Measurements from ENCODE around the gene NUP160. TPM values are rescaled to one million over a fixed set of nuclear protein-coding genes. Genes with fewer than 3 reads are reported as not detected.
"Not testable (repeated sequence)": the region's sequence is repeated elsewhere in the genome, so short reads cannot be mapped to it uniquely, and the experiment has no call there.

The NUP160 gene
- total RNA-seq, 5 donors from 2014 or later (not counting 1 experiment from before 2014, with no cell fraction given): 47.1 to 65.6 (median 52.5) TPM

DNA sequence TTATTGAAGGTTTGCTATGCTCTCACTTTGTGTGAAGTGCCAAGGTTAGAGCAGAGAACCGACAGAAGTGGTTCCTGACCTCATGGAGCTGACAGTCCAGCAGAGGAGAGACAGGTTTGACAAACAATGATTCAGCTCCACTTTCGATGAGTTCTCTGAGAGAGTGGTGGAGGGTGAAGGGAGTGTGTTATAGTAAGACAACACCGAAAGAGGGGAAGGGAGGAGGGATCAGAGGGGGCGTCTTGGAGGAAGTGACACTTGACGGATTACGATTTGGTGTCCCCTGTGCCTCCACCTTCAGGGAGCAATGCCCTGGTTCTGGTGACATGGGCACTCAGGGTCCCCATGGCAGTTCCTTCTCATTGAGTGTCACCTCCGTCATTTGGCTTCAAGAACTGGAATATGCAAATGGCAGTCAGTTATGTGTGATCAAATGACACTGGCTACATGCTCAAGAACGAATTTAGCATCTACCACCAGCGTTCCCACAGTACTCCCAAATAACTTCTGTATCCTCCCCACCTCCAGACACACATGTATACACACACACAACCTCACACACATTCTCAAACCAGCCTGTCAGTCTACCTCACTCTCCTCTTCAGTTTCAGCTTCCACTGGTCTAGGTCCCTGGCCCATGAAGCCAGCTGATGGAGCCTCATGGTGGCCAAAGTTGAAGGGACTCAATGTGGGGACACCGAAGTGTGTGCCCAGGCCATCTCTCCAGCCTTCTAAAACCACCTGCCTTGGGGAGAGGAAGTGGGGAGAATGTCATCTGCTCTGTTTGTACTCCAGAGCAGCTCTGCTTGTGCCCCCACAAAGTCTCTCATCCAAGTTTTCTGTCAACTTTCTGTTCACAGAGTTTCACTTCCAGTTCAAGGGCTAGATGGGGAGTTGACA is 31.4 kb upstream of the NUP160 start:
- Histone ChIP-seq H3K4me3 (ENCODE audit: control insufficient read depth in 1 of 2, extremely low read depth in 1 of 2, low read length in 1 of 2) (no peak overlapping the region), H3K9me3 (no peaks in the 10 kb centered on the region), H3K4me1 (ENCODE audit: control insufficient read depth in 1 of 2, extremely low read depth in 1 of 2, insufficient read depth in 2 of 2, low read length in 2 of 2) (peaks cover 0 to 2% of the 10 kb centered on the region in 2 experiments), H3K27ac (ENCODE audit: low read length) (no peak overlapping the region), H3K36me3 (ENCODE audit: control insufficient read depth in 2 of 2, extremely low read depth in 1 of 2, insufficient read depth in 1 of 2, low read length in 1 of 2) (no peaks in the 10 kb centered on the region), H3K27me3 (replicated peaks in 1 of 2; ENCODE audit: control insufficient read depth in 2 of 2, extremely low read depth in 1 of 2, insufficient read depth in 2 of 2, low read length in 1 of 2) (no peaks in the 10 kb centered on the region)
- Mint-ChIP-seq H3K27ac (no peak overlapping the region), H3K4me1 (peaks cover 5 to 20% (median 8%) of the 10 kb centered on the region in 3 donors), H3K9me3 (peaks cover 0 to 16% (median 3%) of the 10 kb centered on the region in 3 donors), H3K36me3 (peaks cover 4% of the 10 kb centered on the region), H3K27me3 (no peaks in the 10 kb centered on the region), H3K4me3 (no peak overlapping the region)
- ATAC-seq (replicated peaks in 1 of 4) (no peak), DNase-seq (no peak)
- ChIA-PET POLR2A (no interaction called here), CTCF (no interaction called here)
- WGBS (ENCODE audit: insufficient coverage): 80% methylated on average over 8 of the region's 10 CpGs

DNA sequence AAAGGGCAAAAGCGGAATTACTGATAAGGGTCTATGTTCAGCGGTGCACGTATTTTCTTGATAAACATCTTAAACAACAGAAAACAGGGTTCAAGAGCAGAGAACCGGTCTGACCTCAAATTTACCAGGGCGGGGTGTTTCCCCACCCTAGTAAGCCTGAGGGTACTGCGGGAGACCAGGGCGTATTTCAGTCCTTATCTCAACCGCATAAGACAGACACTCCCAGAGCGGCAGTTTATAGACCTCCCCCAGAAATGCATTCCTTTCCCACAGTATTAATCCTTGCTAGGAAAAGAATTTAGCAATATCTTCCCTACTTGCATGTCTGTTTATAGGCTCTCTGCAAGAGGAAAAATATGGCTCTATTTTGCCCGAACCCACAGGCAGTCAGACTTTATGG is 27.7 kb upstream of the NUP160 start:
- H3K36me3 ChIP-seq (ENCODE audit: control insufficient read depth in 2 of 2, extremely low read depth in 1 of 2, insufficient read depth in 1 of 2, low read length in 1 of 2); H3K36me3 Mint-ChIP-seq; DNase-seq; H3K4me3 Mint-ChIP-seq; H3K9me3 ChIP-seq; POLR2A ChIA-PET; H3K27ac ChIP-seq (ENCODE audit: low read length); H3K27ac Mint-ChIP-seq; H3K4me1 ChIP-seq (ENCODE audit: control insufficient read depth in 1 of 2, extremely low read depth in 1 of 2, insufficient read depth in 2 of 2, low read length in 2 of 2); H3K27me3 Mint-ChIP-seq; H3K27me3 ChIP-seq (replicated peaks in 1 of 2; ENCODE audit: control insufficient read depth in 2 of 2, extremely low read depth in 1 of 2, insufficient read depth in 2 of 2, low read length in 1 of 2); H3K4me3 ChIP-seq (ENCODE audit: control insufficient read depth in 1 of 2, extremely low read depth in 1 of 2, low read length in 1 of 2); ATAC-seq (replicated peaks in 1 of 4); CTCF ChIA-PET: not testable (repeated sequence)
- Mint-ChIP-seq H3K9me3 (peaks cover 3 to 19% (median 3%) of the 10 kb centered on the region in 3 donors), H3K4me1 (peaks cover 0 to 11% (median 9%) of the 10 kb centered on the region in 3 donors)
- WGBS (ENCODE audit: insufficient coverage): 92% methylated on average over 5 of the region's 10 CpGs

DNA sequence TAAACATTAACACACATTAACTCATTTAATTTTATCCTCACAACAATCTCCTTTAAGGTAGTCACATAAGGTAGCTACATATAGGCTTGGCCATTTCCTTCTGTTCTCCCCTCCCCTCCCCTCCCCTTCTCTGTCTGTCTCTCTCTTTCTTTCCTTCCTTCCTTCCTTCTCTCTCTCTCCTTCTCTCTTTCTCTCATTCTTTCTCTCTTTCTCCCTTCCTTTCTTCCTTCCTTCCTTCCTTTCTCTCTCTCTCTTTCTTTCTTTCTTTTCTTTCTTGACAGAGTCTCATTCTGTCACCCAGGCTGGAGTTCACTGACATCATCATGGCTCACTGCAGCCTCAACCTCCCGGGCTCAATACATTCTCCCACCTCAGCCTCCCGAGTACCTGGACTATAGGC is 22.3 kb upstream of the NUP160 start:
- no peaks in the 10 kb centered on the region for H3K36me3 ChIP-seq (ENCODE audit: control insufficient read depth in 2 of 2, extremely low read depth in 1 of 2, insufficient read depth in 1 of 2, low read length in 1 of 2)
- ChIA-PET POLR2A (no interaction called here), CTCF (no interaction called here)
- no peak for DNase-seq
- no peaks in the 10 kb centered on the region for H3K27me3 Mint-ChIP-seq
- H3K27ac ChIP-seq (ENCODE audit: low read length): no peak overlapping the region
- H3K9me3 Mint-ChIP-seq: peaks cover 0 to 5% (median 3%) of the 10 kb centered on the region in 3 donors
- no peaks in the 10 kb centered on the region for H3K9me3 ChIP-seq
- H3K27ac Mint-ChIP-seq: peak overlapping the region in 1 of 2 donors; percentile 48
- 100% methylated on average over 1 of the region's 2 CpGs for WGBS (ENCODE audit: insufficient coverage)
- no peaks in the 10 kb centered on the region for H3K27me3 ChIP-seq (replicated peaks in 1 of 2; ENCODE audit: control insufficient read depth in 2 of 2, extremely low read depth in 1 of 2, insufficient read depth in 2 of 2, low read length in 1 of 2)
- no peak overlapping the region for H3K4me3 ChIP-seq (ENCODE audit: control insufficient read depth in 1 of 2, extremely low read depth in 1 of 2, low read length in 1 of 2)
- peaks cover under 1 to 9% (median 8%) of the 10 kb centered on the region in 3 donors for H3K4me1 Mint-ChIP-seq
- ATAC-seq (replicated peaks in 1 of 4): no peak
- H3K36me3 Mint-ChIP-seq: peaks cover 3% of the 10 kb centered on the region
- no peaks in the 10 kb centered on the region for H3K4me1 ChIP-seq (ENCODE audit: control insufficient read depth in 1 of 2, extremely low read depth in 1 of 2, insufficient read depth in 2 of 2, low read length in 2 of 2)
- no peak overlapping the region for H3K4me3 Mint-ChIP-seq

DNA sequence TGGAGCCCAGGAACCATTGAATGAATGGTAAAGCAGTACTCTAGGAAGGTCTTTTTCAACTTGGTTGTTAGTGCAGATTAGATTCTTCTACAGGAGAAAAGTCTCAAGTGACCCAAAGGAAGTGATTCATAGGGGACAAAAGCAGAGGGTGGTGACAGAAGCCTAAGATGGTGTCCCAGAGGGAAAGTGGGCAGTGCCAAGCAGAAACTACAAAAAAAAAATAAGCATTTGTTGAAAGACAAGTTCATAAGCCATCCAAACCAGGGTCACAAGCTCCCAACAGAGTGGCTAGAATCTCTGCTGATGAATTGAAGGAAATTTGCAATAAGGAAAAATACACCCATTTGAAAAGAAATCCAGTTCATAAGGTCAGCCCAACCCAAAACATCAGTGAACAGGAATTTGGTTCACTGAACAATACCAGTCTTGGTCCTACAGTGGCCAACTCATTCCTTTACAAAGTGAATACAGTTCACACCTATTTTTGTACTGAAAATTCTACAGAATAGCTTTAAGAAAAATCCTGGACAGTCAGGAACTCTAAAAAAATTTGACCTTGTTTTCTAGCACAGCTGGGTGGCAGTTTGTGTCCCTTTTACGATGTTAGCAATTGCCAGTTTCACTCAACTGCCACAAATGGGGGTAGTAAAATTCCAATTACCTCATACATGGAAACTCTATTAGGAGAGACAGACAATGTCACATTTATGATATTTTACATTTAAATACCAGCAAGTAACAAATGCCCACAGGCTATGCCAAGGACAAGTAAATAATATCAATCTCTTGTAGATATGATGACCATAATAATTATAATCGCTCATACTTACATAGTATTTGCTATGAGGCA is 21.6 kb upstream of the NUP160 start:
- no CpG with 5 or more reads among the region's 2 CpGs for WGBS (ENCODE audit: insufficient coverage)
- DNase-seq: no peak
- H3K4me1 Mint-ChIP-seq: peaks cover 7 to 15% (median 12%) of the 10 kb centered on the region in 3 donors
- Histone ChIP-seq H3K9me3 (no peaks in the 10 kb centered on the region), H3K4me1 (ENCODE audit: control insufficient read depth in 1 of 2, extremely low read depth in 1 of 2, insufficient read depth in 2 of 2, low read length in 2 of 2) (no peaks in the 10 kb centered on the region), H3K36me3 (ENCODE audit: control insufficient read depth in 2 of 2, extremely low read depth in 1 of 2, insufficient read depth in 1 of 2, low read length in 1 of 2) (no peaks in the 10 kb centered on the region), H3K27me3 (replicated peaks in 1 of 2; ENCODE audit: control insufficient read depth in 2 of 2, extremely low read depth in 1 of 2, insufficient read depth in 2 of 2, low read length in 1 of 2) (no peaks in the 10 kb centered on the region), H3K27ac (ENCODE audit: low read length) (no peak overlapping the region), H3K4me3 (ENCODE audit: control insufficient read depth in 1 of 2, extremely low read depth in 1 of 2, low read length in 1 of 2) (no peak overlapping the region)
- H3K27ac Mint-ChIP-seq: peak overlapping the region in 1 of 2 donors; percentile 68
- ChIA-PET POLR2A (no interaction called here), CTCF (no interaction called here)
- no peak for ATAC-seq (replicated peaks in 1 of 4)
- H3K27me3 Mint-ChIP-seq: no peaks in the 10 kb centered on the region
- no peak overlapping the region for H3K4me3 Mint-ChIP-seq
- H3K36me3 Mint-ChIP-seq: peaks cover 3% of the 10 kb centered on the region
- peaks cover 0 to 4% (median 3%) of the 10 kb centered on the region in 3 donors for H3K9me3 Mint-ChIP-seq

DNA sequence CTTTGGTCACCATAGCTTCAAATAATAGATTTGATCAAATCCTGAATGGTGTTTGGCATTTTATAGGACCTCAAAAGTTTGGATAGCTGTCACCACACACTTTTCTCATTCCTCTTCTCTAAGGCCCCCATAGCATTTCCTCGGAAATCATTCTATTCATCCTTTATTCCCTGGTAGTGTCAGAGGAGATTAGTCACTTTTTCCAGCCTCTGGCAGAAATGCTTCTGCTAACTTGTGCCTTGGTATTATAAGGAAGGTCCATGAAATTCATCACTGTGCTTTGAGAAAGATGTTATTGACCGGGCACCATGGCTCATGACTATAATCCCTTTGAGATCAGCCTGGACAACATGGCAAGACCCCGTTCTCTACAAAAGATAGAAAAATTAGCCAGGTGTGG is 19.7 kb upstream of the NUP160 start:
- Histone ChIP-seq H3K36me3 (ENCODE audit: control insufficient read depth in 2 of 2, extremely low read depth in 1 of 2, insufficient read depth in 1 of 2, low read length in 1 of 2) (no peaks in the 10 kb centered on the region), H3K27ac (ENCODE audit: low read length) (no peak overlapping the region), H3K4me3 (ENCODE audit: control insufficient read depth in 1 of 2, extremely low read depth in 1 of 2, low read length in 1 of 2) (no peak overlapping the region), H3K27me3 (replicated peaks in 1 of 2; ENCODE audit: control insufficient read depth in 2 of 2, extremely low read depth in 1 of 2, insufficient read depth in 2 of 2, low read length in 1 of 2) (no peaks in the 10 kb centered on the region), H3K9me3 (no peaks in the 10 kb centered on the region), H3K4me1 (ENCODE audit: control insufficient read depth in 1 of 2, extremely low read depth in 1 of 2, insufficient read depth in 2 of 2, low read length in 2 of 2) (peaks cover 5 to 12% of the 10 kb centered on the region in 2 experiments)
- ChIA-PET POLR2A (interaction anchor here in 1 of 2 donors (0.6 kb wide), 1 partner anchor 9 kb away, joined by 3 read pairs; no protein-coding TSS in a partner anchor), CTCF (no interaction called here)
- Mint-ChIP-seq H3K36me3 (no peaks in the 10 kb centered on the region), H3K4me1 (peaks cover 23 to 28% (median 26%) of the 10 kb centered on the region in 3 donors), H3K9me3 (peaks cover 0 to 5% (median 0%) of the 10 kb centered on the region in 3 donors), H3K4me3 (no peak overlapping the region), H3K27ac (no peak overlapping the region), H3K27me3 (no peaks in the 10 kb centered on the region)
- ATAC-seq (replicated peaks in 1 of 4): no peak
- DNase-seq: no peak
- 100% methylated on average over 2 of the region's 3 CpGs for whole genome bisulfite sequencing (ENCODE audit: insufficient coverage)

DNA sequence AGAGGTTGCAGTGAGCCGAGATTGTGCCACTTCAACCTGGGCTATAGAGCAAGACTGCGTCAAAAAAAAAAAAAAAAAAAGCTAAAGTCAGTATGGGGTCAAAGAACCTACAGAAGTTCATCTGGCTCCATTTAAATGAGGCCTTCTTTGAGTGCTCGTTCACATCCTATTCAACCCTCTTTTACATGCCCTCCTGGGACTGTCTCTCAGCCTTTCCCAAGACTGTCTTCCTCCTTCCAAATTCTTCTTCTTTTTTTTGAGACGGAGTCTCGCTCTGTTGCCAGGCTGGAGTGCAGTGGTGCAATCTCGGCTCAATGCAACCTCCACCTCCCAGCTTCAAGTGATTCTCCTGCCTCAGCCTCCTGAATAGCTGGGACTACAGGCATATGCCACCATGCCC is 18.7 kb upstream of the NUP160 start:
- not testable (repeated sequence) for H3K36me3 Mint-ChIP-seq; H3K27ac ChIP-seq (ENCODE audit: low read length); H3K9me3 Mint-ChIP-seq; ATAC-seq (replicated peaks in 1 of 4); H3K27me3 ChIP-seq (replicated peaks in 1 of 2; ENCODE audit: control insufficient read depth in 2 of 2, extremely low read depth in 1 of 2, insufficient read depth in 2 of 2, low read length in 1 of 2); H3K4me3 Mint-ChIP-seq; H3K36me3 ChIP-seq (ENCODE audit: control insufficient read depth in 2 of 2, extremely low read depth in 1 of 2, insufficient read depth in 1 of 2, low read length in 1 of 2); H3K4me3 ChIP-seq (ENCODE audit: control insufficient read depth in 1 of 2, extremely low read depth in 1 of 2, low read length in 1 of 2); H3K27ac Mint-ChIP-seq; H3K9me3 ChIP-seq; DNase-seq; H3K27me3 Mint-ChIP-seq
- POLR2A ChIA-PET: interaction anchor here (0.5 to 0.7 kb wide), 2 partner anchors 135 to 147 kb away, joined by 3 to 5 read pairs; no protein-coding TSS in a partner anchor
- CTCF ChIA-PET: interaction anchor here (0.6 to 0.7 kb wide), 2 partner anchors 40 to 987 kb away, joined by 3 to 4 read pairs; no protein-coding TSS in a partner anchor
- H3K4me1 ChIP-seq (ENCODE audit: control insufficient read depth in 1 of 2, extremely low read depth in 1 of 2, insufficient read depth in 2 of 2, low read length in 2 of 2): peaks cover 13 to 20% of the 10 kb centered on the region in 2 experiments
- peaks cover 30 to 35% (median 31%) of the 10 kb centered on the region in 3 donors for H3K4me1 Mint-ChIP-seq
- WGBS (ENCODE audit: insufficient coverage): 100% methylated on average over 3 of the region's 6 CpGs

Measured in T-cell (primary cell).